Naive thymus-derived CD4-positive, alpha-beta T cell (primary cell): Measurements from ENCODE around the gene NCOA3. TPM values are rescaled to one million over a fixed set of nuclear protein-coding genes. Genes with fewer than 3 reads are reported as not detected.
"Not testable (repeated sequence)": the region's sequence is repeated elsewhere in the genome, so short reads cannot be mapped to it uniquely, and the experiment has no call there.

Source experiments
- ATAC-seq: fragments of 150-1000 bp; cut with Tn5 transposase; 2 replicates; pipeline ENCODE4 v1.10.0; 2021; ENCODE audit warnings: mild to moderate bottlenecking, moderate library complexity
- CTCF ChIA-PET: fragments of 350-600 bp; sonication (Branson Sonifier 250); formaldehyde crosslinking; loops from one replicate; lab custom pipeline; 2021; ENCODE audit warnings: antibody characterized with exemption; lab: Charles Lee
- POLR2A ChIA-PET: fragments of 350-600 bp; sonication (Branson Sonifier 250); formaldehyde crosslinking; loops from one replicate; lab custom pipeline; 2021; ENCODE audit warnings: antibody characterized with exemption, inconsistent platforms; lab: Charles Lee
- DNase-seq, 9 donors: peaks; one replicate each; pipeline versions ENCODE4 v3.0.0 to v3.0.0-alpha.2; 2020 to 2022; ENCODE audit warnings: mixed read lengths in 1 of 9
- H3K27ac ChIP-seq: one replicate; pipeline ENCODE4 v1.7.0; 2013; ENCODE audit warnings: mild to moderate bottlenecking, low read depth, low read length, moderate library complexity
- H3K27me3 ChIP-seq, 2 donors: one replicate each; pipeline ENCODE4 v1.7.0; 2013; ENCODE audit warnings: low read length in 2 of 2, mild to moderate bottlenecking in 2 of 2, moderate library complexity in 2 of 2; ENCODE audit not compliant: control insufficient read depth in 2 of 2, insufficient read depth in 2 of 2
- H3K36me3 ChIP-seq, 3 experiments: 1 replicate in 2 of 3; 2 replicates in 1 of 3; pipeline ENCODE4 v1.7.0; 2013; ENCODE audit warnings: low read length in 3 of 3, mild to moderate bottlenecking in 3 of 3, moderate library complexity in 1 of 3; ENCODE audit not compliant: insufficient read depth in 3 of 3, control insufficient read depth in 2 of 3
- H3K4me1 ChIP-seq, 2 donors: one replicate each; pipeline ENCODE4 v1.7.0; 2013; ENCODE audit warnings: low read length in 2 of 2, mild to moderate bottlenecking in 2 of 2, moderate library complexity in 1 of 2; ENCODE audit not compliant: control insufficient read depth in 2 of 2, insufficient read depth in 2 of 2
- H3K4me3 ChIP-seq: 2 replicates; pipeline ENCODE4 v1.7.0; 2013; ENCODE audit warnings: mild to moderate bottlenecking, low read length
- H3K9me3 ChIP-seq, 3 experiments: 1 replicate in 2 of 3; 2 replicates in 1 of 3; pipeline ENCODE4 v1.7.0; 2013; ENCODE audit warnings: low read length in 3 of 3; ENCODE audit not compliant: control insufficient read depth in 2 of 3
- H3K27ac Mint-ChIP-seq, 9 donors: one replicate each; pipeline ENCODE4 v1.8.0; 2020 to 2022; ENCODE audit warnings: mixed read lengths in 9 of 9, mild to moderate bottlenecking in 8 of 9, moderate library complexity in 5 of 9, inconsistent platforms in 2 of 9
- H3K27me3 Mint-ChIP-seq, 5 donors: one replicate each; pipeline ENCODE4 v1.8.0; 2021 to 2022; ENCODE audit warnings: mixed read lengths in 5 of 5, mild to moderate bottlenecking in 1 of 5
- H3K36me3 Mint-ChIP-seq, 5 donors: one replicate each; pipeline ENCODE4 v1.8.0; 2020 to 2022; ENCODE audit warnings: mixed read lengths in 5 of 5, mild to moderate bottlenecking in 3 of 5, inconsistent platforms in 1 of 5
- H3K4me1 Mint-ChIP-seq, 7 donors: one replicate each; pipeline ENCODE4 v1.8.0; 2020 to 2022; ENCODE audit warnings: mixed read lengths in 7 of 7, mild to moderate bottlenecking in 3 of 7, inconsistent platforms in 1 of 7
- H3K4me3 Mint-ChIP-seq, 10 donors: one replicate each; pipeline ENCODE4 v1.8.0; 2020 to 2022; ENCODE audit warnings: mild to moderate bottlenecking in 10 of 10, mixed read lengths in 10 of 10, moderate library complexity in 6 of 10, inconsistent platforms in 2 of 10
- H3K9me3 Mint-ChIP-seq, 11 donors: one replicate each; pipeline ENCODE4 v1.8.0; 2020 to 2022; ENCODE audit warnings: mixed read lengths in 11 of 11, mild to moderate bottlenecking in 4 of 11, inconsistent platforms in 1 of 11, moderate library complexity in 1 of 11
- intact Hi-C, 2 donors: fragments of 100-400 bp; cut with micrococcal nuclease; formaldehyde crosslinking; loops; one replicate each; pipeline ENCODE4 v1.15.1; 2023
- polyA plus RNA-seq, 2 donors: library from polyadenylated mRNA; unstranded; fragments of 300-500 nt; fragmentation: Illumina TruSeq; gene quantifications; one replicate each; pipeline ENCODE4 v1.2.3, GENCODE V29; 2021
- total RNA-seq, 6 experiments: library from RNA in 5 of 6; stranded (reverse) in 5 of 6; gene quantifications; 1 replicate in 5 of 6; 2 replicates in 1 of 6; pipeline ENCODE4 v1.2.3 and lab custom pipeline; 2021 to 2026

Gene NCOA3
- total and polyA plus RNA-seq, 7 experiments from 2014 or later: 20.3 to 115 (median 85.5) TPM

GRCh38 chr20:47461906-47462305 is 39.8 kb upstream of the NCOA3 start:
- H3K9me3 Mint-ChIP-seq, H3K27ac Mint-ChIP-seq, CTCF ChIA-PET, H3K9me3 ChIP-seq, intact Hi-C loops, H3K4me1 ChIP-seq, DNase-seq, H3K27me3 ChIP-seq, POLR2A ChIA-PET, H3K36me3 ChIP-seq, ATAC-seq, H3K27me3 Mint-ChIP-seq, H3K27ac ChIP-seq, H3K4me3 ChIP-seq, H3K36me3 Mint-ChIP-seq, H3K4me3 Mint-ChIP-seq: not testable (repeated sequence)
- H3K4me1 Mint-ChIP-seq: peaks cover 0 to 16% (median 0%) of the 10 kb centered on the region in 7 donors

DNA sequence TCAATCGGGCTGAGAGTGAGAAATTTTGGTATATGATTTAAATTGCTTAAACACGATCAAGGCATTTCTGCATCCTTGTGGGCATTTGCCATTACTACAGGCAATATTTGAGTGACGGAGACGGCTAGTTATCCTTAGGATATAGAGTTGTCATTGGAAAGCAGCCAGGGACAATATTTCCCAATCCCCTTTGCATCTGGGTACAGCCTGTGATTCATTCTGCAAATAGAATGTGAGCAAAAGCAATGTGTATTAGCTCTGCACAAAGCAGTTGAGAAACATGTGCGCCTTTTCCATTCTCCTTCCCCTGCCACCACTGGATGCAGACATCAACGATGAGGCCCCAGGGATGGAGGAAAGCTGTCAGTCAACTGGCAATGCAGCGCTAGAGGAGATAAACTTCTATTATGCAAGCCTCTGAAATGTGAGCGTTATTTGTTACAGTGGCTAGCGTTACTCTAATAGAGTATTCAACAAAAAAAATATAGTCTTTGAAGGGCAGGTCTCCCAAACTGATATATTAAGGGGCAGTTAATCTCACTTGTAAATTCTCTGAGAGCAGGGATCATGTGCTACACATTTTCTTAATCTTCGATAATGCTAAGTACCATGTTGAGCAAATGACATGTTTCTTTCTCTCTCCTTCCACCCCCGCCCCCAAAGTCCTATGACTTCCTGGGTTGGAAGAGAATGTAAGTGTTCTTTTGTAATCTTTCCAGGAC is 37.1 kb upstream of the NCOA3 start:
- ATAC-seq: peak; percentile 47
- Mint-ChIP-seq H3K27me3 (no peaks in the 10 kb centered on the region), H3K9me3 (no peaks in the 10 kb centered on the region), H3K36me3 (no peaks in the 10 kb centered on the region), H3K27ac (peak overlapping the region in 1 of 9 donors; percentile 14), H3K4me3 (no peak overlapping the region), H3K4me1 (peaks cover 0 to 12% (median 0%) of the 10 kb centered on the region in 7 donors)
- intact Hi-C loops: no loop called here
- Histone ChIP-seq H3K27me3 (no peaks in the 10 kb centered on the region), H3K27ac (no peak overlapping the region), H3K9me3 (no peaks in the 10 kb centered on the region), H3K36me3 (no peaks in the 10 kb centered on the region), H3K4me3 (no peak overlapping the region), H3K4me1 (no peaks in the 10 kb centered on the region)
- POLR2A ChIA-PET: no interaction called here
- CTCF ChIA-PET: no interaction called here
- no peak for DNase-seq

- intact Hi-C loops: no loop called here
- no peak overlapping the region for H3K4me3 ChIP-seq
- Mint-ChIP-seq H3K36me3 (no peaks in the 10 kb centered on the region), H3K4me3 (no peak overlapping the region), H3K27ac (peak overlapping the region in 1 of 9 donors; percentile 14), H3K4me1 (peaks cover 0 to 13% (median 0%) of the 10 kb centered on the region in 7 donors), H3K27me3 (no peaks in the 10 kb centered on the region), H3K9me3 (no peaks in the 10 kb centered on the region)
- H3K4me1 ChIP-seq: no peaks in the 10 kb centered on the region
- H3K9me3 ChIP-seq: no peaks in the 10 kb centered on the region
- ATAC-seq (no peak), DNase-seq (no peak)
- H3K27ac ChIP-seq: no peak overlapping the region
- H3K36me3 ChIP-seq: no peaks in the 10 kb centered on the region
- no peaks in the 10 kb centered on the region for H3K27me3 ChIP-seq
- ChIA-PET CTCF (no interaction called here), POLR2A (no interaction called here)
Observed at GRCh38 chr20:47465335-47466090, 36.2 kb upstream of the NCOA3 start.

DNA sequence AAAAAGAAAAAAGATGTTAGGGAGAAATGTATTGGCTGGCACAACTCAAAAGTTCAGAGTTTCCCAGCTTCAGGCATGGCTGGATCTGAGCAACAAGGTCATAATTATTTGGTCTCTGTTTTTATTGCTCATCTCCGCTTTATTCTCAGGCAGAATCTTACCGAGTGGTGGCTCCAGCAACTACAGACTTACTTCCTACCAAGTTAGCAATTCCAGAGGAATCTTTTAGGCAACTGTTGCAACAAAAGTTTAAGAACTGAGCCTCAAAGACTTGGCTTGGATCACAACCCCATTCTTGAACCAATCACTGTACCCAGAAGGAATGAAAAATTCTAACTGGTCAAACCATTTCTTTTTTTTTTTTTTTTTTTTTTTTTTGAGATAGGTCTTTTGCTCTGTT is 35.5 kb upstream of the NCOA3 start:
- no peak overlapping the region for H3K4me3 ChIP-seq
- CTCF ChIA-PET: no interaction called here
- no peaks in the 10 kb centered on the region for H3K27me3 Mint-ChIP-seq
- no peak overlapping the region for H3K27ac Mint-ChIP-seq
- intact Hi-C loops: no loop called here
- ATAC-seq: no peak
- POLR2A ChIA-PET: no interaction called here
- no peaks in the 10 kb centered on the region for H3K4me1 ChIP-seq
- H3K4me3 Mint-ChIP-seq: no peak overlapping the region
- no peaks in the 10 kb centered on the region for H3K9me3 ChIP-seq
- H3K9me3 Mint-ChIP-seq: no peaks in the 10 kb centered on the region
- no peak for DNase-seq
- H3K36me3 Mint-ChIP-seq: no peaks in the 10 kb centered on the region
- H3K27ac ChIP-seq: no peak overlapping the region
- H3K36me3 ChIP-seq: no peaks in the 10 kb centered on the region
- H3K27me3 ChIP-seq: no peaks in the 10 kb centered on the region
- peaks cover 0 to 12% (median 0%) of the 10 kb centered on the region in 7 donors for H3K4me1 Mint-ChIP-seq

DNA sequence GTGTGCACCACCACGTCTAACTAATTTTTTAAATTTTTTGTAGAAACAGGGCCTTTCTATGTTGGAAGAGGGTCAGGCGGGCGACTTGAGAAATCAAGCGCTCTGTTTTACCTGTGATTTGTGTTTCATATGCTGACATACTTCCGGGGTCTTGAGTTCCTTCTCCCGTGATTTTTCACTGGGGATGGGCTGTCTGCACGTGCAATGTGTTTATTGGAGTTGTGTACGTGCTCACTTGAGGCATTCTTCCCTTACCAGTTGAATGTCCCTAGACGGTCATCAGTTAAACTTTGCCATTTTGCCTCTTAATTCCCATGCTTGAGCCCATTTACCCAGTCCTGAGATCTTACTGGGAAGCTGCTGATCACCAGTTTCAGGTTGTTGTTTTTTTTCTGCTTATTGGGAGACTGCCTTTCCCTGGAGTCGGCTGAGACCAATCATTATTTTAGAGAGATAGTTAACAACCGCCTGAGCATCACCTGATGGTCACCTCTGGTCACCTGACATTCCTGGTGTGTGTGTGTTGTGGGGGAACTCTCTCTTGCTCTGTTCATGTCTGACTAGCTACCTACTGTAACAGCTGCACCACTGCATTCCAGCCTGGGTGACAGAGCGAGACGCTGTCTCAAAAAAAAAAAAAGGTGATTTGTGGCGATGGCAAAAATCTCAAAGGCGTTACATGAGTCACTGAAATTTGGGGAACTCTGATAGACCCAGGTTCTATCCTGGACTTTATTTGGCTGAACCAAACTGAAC is 34.8 kb upstream of the NCOA3 start:
- no peaks in the 10 kb centered on the region for H3K36me3 Mint-ChIP-seq
- no peaks in the 10 kb centered on the region for H3K27me3 Mint-ChIP-seq
- no peak overlapping the region for H3K27ac ChIP-seq
- ChIA-PET CTCF (no interaction called here), POLR2A (no interaction called here)
- intact Hi-C loops: no loop called here
- H3K4me3 Mint-ChIP-seq: no peak overlapping the region
- no peak overlapping the region for H3K4me3 ChIP-seq
- no peaks in the 10 kb centered on the region for H3K9me3 Mint-ChIP-seq
- no peaks in the 10 kb centered on the region for H3K27me3 ChIP-seq
- H3K4me1 ChIP-seq: no peaks in the 10 kb centered on the region
- no peak for ATAC-seq
- peak overlapping the region in 1 of 9 donors; percentile 65 for H3K27ac Mint-ChIP-seq
- no peaks in the 10 kb centered on the region for H3K9me3 ChIP-seq
- no peaks in the 10 kb centered on the region for H3K36me3 ChIP-seq
- no peak for DNase-seq
- H3K4me1 Mint-ChIP-seq: peaks cover 0 to 13% (median 0%) of the 10 kb centered on the region in 7 donors

DNA sequence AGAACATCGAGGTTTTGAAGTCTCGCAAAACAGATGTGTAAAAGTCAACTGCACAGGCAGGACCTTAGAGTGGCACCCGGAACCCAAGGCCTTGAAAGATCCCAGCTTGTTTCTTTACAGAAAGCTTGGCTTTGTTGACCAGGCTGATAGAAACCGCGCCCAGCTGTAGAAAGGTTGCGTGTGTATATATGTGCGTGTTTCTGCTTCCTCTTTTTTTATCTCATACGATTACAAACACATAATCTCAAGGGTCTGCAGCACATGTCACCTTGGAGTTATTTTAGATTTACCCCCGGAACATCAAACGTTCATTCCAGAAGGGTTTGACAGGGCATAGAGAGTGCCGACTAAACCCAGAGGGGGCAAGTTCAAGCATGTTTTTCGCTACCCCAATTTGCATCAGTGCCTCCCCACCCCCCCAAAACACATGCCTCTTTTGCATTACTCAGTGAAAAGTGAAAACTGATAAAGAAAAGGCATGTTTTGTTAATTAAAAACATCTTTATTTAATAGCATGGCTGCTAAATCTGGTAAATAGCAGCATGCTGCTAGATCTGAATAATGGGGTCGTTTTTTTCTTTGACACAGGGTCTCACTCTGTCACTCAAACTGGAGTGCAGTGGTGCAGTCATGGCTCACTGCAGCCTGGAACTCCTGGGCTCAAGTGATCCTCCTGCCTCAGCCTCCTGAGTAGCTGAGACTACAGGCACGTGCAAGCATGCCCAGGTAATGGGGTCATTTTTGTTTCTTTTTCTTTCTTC is 33.2 kb upstream of the NCOA3 start:
- intact Hi-C loops: no loop called here
- Histone ChIP-seq H3K27me3 (no peaks in the 10 kb centered on the region), H3K36me3 (no peaks in the 10 kb centered on the region), H3K4me1 (no peaks in the 10 kb centered on the region), H3K4me3 (no peak overlapping the region), H3K27ac (no peak overlapping the region), H3K9me3 (no peaks in the 10 kb centered on the region)
- peaks cover 0 to 2% (median 0%) of the 10 kb centered on the region in 5 donors for H3K36me3 Mint-ChIP-seq
- CTCF ChIA-PET: no interaction called here
- DNase-seq: no peak
- ATAC-seq: peak; percentile 32
- no peaks in the 10 kb centered on the region for H3K9me3 Mint-ChIP-seq
- H3K4me3 Mint-ChIP-seq: no peak overlapping the region
- POLR2A ChIA-PET: no interaction called here
- H3K27ac Mint-ChIP-seq: no peak overlapping the region
- H3K27me3 Mint-ChIP-seq: no peaks in the 10 kb centered on the region
- peaks cover 0 to 28% (median 3%) of the 10 kb centered on the region in 7 donors for H3K4me1 Mint-ChIP-seq
